WERI-Rb-1 (cell line): ENCODE results near the gene POLR2L.
A peak's percentile ranks its signal among the peaks of the same experiment; 100 is the strongest.

Experiments
- DNase-seq: peaks from one replicate; pipeline ENCODE4 v3.0.0-alpha.2; 2020
- H3K27ac ChIP-seq: fragments of 250-450 bp; sonication (Bioruptor Pico); 2 replicates; pipeline ENCODE4 v1.5.1; 2020; ENCODE audit warnings: mild to moderate bottlenecking, moderate library complexity
- H3K27me3 ChIP-seq: fragments of 250-450 bp; sonication (Bioruptor Pico); 2 replicates; pipeline ENCODE4 v1.5.1; 2021; ENCODE audit warnings: mild to moderate bottlenecking, low read depth, moderate library complexity; ENCODE audit not compliant: insufficient read depth, severe bottlenecking
- H3K36me3 ChIP-seq: fragments of 250-450 bp; sonication (Bioruptor Pico); 2 replicates; pipeline ENCODE4 v1.5.1; 2020; ENCODE audit warnings: mild to moderate bottlenecking, moderate library complexity
- H3K4me3 ChIP-seq: 2 replicates; pipeline ENCODE4 v1.5.1; 2011; ENCODE audit warnings: low read depth, mild to moderate bottlenecking, control low read depth, low read length
- H3K9me3 ChIP-seq: fragments of 250-450 bp; sonication (Bioruptor Pico); 2 replicates; pipeline ENCODE4 v1.5.1; 2021; ENCODE audit warnings: mild to moderate bottlenecking, moderate library complexity; ENCODE audit not compliant: severe bottlenecking
- CTCF ChIP-seq: IDR thresholded peaks from 2 replicates; pipeline ENCODE4 v1.5.1; 2011; ENCODE audit warnings: low read depth, mild to moderate bottlenecking, control low read depth, inconsistent platforms, low read length

The POLR2L gene

DNA sequence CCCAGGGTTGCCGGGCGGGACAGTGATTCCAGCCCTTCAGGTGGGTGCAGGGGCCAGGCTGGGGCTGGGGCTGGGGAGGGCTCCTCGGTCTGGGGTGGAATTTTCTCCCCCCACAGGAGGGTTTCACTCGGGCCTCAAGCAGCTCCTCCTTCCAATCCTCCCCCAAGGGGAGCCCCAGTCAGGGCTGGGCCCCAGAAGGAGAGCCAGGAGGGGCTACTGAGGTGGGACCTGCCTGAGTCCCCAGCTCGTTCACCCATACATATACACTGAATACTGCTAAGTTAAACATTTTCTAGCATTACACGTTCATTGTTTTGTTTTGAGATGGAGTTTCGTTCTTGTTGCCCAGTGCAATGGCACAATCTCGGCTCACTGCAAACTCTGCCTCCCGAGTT, 16.1 kb downstream of the POLR2L start:
- H3K9me3 ChIP-seq, result no peaks in the 10 kb centered on the region
- H3K36me3 ChIP-seq, result peaks cover 34% of the 10 kb centered on the region
- H3K27ac ChIP-seq, result peak overlapping the region; percentile 97
- H3K4me3 ChIP-seq, result peak overlapping the region; percentile 61
- no peak for DNase-seq
- TF ChIP-seq CTCF, result no peak
- no peaks in the 10 kb centered on the region for H3K27me3 ChIP-seq

DNA sequence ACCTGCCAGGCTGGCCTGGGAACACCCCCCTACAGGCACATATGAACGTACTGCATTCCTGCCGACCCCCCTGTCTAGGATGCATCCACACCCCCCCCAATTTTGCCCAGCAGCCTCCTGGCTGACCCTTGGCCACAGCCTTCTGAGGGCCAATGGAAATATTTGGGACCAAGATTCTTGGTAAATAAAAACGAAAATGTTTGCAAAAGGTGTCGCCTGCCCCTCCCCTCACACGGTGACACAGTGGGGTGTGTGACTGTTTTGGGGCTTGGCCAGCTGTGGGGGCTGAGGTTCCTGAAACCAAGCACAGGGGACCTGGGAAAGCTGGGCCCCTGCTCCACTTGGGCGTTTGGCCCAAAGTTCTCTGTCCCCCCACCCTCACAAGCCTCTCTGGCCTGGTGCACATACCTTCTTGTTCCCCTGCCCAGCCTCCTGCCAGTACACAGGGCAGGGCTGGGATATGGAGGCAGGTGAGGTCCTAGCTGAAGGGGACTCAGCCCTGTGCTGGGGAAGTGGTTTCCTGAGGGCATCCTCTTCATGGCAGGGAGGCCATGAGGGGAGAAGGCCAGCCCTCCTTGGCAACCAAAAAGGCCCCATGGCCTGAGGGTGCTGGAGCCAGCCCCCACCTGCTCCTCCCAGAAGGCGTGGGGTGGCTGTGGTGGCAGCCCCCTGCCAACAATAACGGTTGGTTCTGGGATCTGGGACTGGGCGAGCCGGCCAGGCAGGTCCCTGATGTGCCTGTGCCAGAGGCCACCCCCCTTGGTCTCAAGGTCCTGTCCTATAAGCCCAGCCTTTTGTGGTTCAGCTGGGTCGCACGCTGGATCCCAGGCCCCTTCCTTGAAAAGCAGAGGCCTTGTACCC, 16.7 kb downstream of the POLR2L start:
- H3K27ac ChIP-seq, result peak overlapping the region; percentile 64
- peaks cover 39% of the 10 kb centered on the region for H3K36me3 ChIP-seq
- H3K27me3 ChIP-seq, result no peaks in the 10 kb centered on the region
- H3K9me3 ChIP-seq, result no peaks in the 10 kb centered on the region
- TF ChIP-seq CTCF, result no peak
- no peak for DNase-seq
- no peak overlapping the region for H3K4me3 ChIP-seq

DNA sequence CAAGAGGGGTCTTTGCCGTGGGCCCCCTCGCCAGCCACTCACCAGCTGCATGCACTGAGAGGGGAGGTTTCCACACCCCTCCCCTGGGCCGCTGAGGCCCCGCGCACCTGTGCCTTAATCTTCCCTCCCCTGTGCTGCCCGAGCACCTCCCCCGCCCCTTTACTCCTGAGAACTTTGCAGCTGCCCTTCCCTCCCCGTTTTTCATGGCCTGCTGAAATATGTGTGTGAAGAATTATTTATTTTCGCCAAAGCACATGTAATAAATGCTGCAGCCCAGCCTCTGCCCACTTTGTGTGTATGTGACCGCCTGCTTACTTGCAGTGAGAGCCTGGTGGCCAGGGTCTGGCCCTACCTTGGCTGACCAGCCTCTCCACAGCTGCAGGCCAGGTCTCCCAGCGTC, 17.4 kb downstream of the POLR2L start:
- no peak overlapping the region for H3K4me3 ChIP-seq
- no peaks in the 10 kb centered on the region for H3K27me3 ChIP-seq
- TF ChIP-seq CTCF, result no peak
- no peaks in the 10 kb centered on the region for H3K9me3 ChIP-seq
- no peak for DNase-seq
- H3K27ac ChIP-seq, result peak overlapping the region; percentile 64
- H3K36me3 ChIP-seq, result peaks cover 39% of the 10 kb centered on the region

DNA sequence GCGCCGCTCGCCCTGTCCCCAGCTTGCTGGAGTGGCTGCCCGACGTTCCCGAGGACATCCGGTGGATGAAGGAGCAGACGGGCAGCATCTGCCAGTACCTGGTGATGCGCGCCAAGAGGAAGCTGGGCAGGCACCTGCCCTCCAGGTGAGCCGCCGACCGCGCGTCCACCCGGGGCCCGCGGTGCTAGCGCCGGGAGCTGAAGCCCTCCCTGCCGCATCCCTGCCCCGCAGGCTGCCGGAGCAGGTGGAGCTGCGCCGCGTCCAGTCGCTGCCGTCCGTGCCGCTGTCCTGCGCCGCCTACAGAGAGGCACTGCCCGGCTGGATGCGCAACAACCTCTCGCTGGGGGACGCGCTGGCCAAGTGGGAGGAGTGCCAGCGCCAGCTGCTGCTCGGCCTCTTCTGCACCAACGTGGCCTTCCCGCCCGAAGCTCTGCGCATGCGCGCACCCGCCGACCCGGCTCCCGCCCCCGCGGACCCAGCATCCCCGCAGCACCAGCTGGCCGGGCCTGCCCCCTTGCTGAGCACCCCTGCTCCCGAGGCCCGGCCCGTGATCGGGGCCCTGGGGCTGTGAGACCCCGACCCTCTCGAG, 17.9 kb downstream of the POLR2L start:
- Histone ChIP-seq H3K9me3 (no peaks in the 10 kb centered on the region), H3K27me3 (no peaks in the 10 kb centered on the region)

GRCh38 chr11:823441-824291, 18.7 kb downstream of the POLR2L start:
- no peaks in the 10 kb centered on the region for H3K9me3 ChIP-seq
- H3K27me3 ChIP-seq, result no peaks in the 10 kb centered on the region
- no peak for TF ChIP-seq CTCF
- no peak overlapping the region for H3K4me3 ChIP-seq
- H3K36me3 ChIP-seq, result peaks cover 39% of the 10 kb centered on the region
- DNase-seq, result no peak
- peak overlapping the region; percentile 64 for H3K27ac ChIP-seq

More for the DNA sequence above, 17.9 kb downstream of the POLR2L start:
- H3K36me3 ChIP-seq, result peaks cover 39% of the 10 kb centered on the region
- no peak overlapping the region for H3K4me3 ChIP-seq
- H3K27ac ChIP-seq, result peak overlapping the region; percentile 64
- DNase-seq, result peak; percentile 61
- no peak for TF ChIP-seq CTCF
